ENCODE data around the gene SLAMF8.

Gene SLAMF8

GRCh38 chr1:159877695-159878444 lies 51.2 kb downstream of the SLAMF8 start:
- Histone ChIP-seq H3K4me3 (ENCODE audit: low read length) (no peak overlapping the region), H3K36me3 (ENCODE audit: control insufficient read depth, low read length) (no peaks in the 10 kb centered on the region), H3K9me2 (replicated peaks; ENCODE audit: control insufficient read depth, low read length) (no peaks in the 10 kb centered on the region), H3K79me2 (ENCODE audit: control insufficient read depth, low read length) (no peaks in the 10 kb centered on the region), H3K27me3 (ENCODE audit: control insufficient read depth, low read length) (no peaks in the 10 kb centered on the region), H4K20me1 (ENCODE audit: control insufficient read depth, insufficient read depth, low read depth, low read length) (no peaks in the 10 kb centered on the region), H3K9me3 (ENCODE audit: control insufficient read depth, insufficient read depth, low read length) (no peaks in the 10 kb centered on the region), H3K4me2 (ENCODE audit: low read length) (no peak overlapping the region), H3F3A (ENCODE audit: control insufficient read depth, insufficient read depth) (no peaks in the 10 kb centered on the region), H3K4me1 (ENCODE audit: control insufficient read depth, low read length) (no peaks in the 10 kb centered on the region), H3K27ac (ENCODE audit: low read depth, low read length) (no peak overlapping the region)
- TF ChIP-seq CTCF (IDR thresholded peaks at IDR 0.05; ENCODE audit: low read depth, low read length, poor library complexity, severe bottlenecking) (no peak), EZH2phosphoT487 (IDR thresholded peaks at IDR 0.05; ENCODE audit: borderline replicate concordance, low read length) (no peak)

GRCh38 chr1:159879136-159879535 lies 52.5 kb downstream of the SLAMF8 start:
- H4K20me1 ChIP-seq (ENCODE audit: control insufficient read depth, insufficient read depth, low read depth, low read length) = no peaks in the 10 kb centered on the region
- no peaks in the 10 kb centered on the region for H3K9me3 ChIP-seq (ENCODE audit: control insufficient read depth, insufficient read depth, low read length)
- TF ChIP-seq EZH2phosphoT487 (IDR thresholded peaks at IDR 0.05; ENCODE audit: borderline replicate concordance, low read length) = no peak
- TF ChIP-seq CTCF (IDR thresholded peaks at IDR 0.05; ENCODE audit: low read depth, low read length, poor library complexity, severe bottlenecking) = no peak
- H3K79me2 ChIP-seq (ENCODE audit: control insufficient read depth, low read length) = no peaks in the 10 kb centered on the region
- no peaks in the 10 kb centered on the region for H3K9me2 ChIP-seq (replicated peaks; ENCODE audit: control insufficient read depth, low read length)
- no peak overlapping the region for H3K27ac ChIP-seq (ENCODE audit: low read depth, low read length)
- H3F3A ChIP-seq (ENCODE audit: control insufficient read depth, insufficient read depth) = no peaks in the 10 kb centered on the region
- H3K36me3 ChIP-seq (ENCODE audit: control insufficient read depth, low read length) = no peaks in the 10 kb centered on the region
- H3K27me3 ChIP-seq (ENCODE audit: control insufficient read depth, low read length) = no peaks in the 10 kb centered on the region
- H3K4me1 ChIP-seq (ENCODE audit: control insufficient read depth, low read length) = no peaks in the 10 kb centered on the region
- no peak overlapping the region for H3K4me2 ChIP-seq (ENCODE audit: low read length)
- no peak overlapping the region for H3K4me3 ChIP-seq (ENCODE audit: low read length)

- no peak overlapping the region for H3K4me3 ChIP-seq (ENCODE audit: low read length)
- no peaks in the 10 kb centered on the region for H3K4me1 ChIP-seq (ENCODE audit: control insufficient read depth, low read length)
- H3K9me3 ChIP-seq (ENCODE audit: control insufficient read depth, insufficient read depth, low read length) = no peaks in the 10 kb centered on the region
- no peaks in the 10 kb centered on the region for H3K36me3 ChIP-seq (ENCODE audit: control insufficient read depth, low read length)
- no peak overlapping the region for H3K4me2 ChIP-seq (ENCODE audit: low read length)
- no peaks in the 10 kb centered on the region for H4K20me1 ChIP-seq (ENCODE audit: control insufficient read depth, insufficient read depth, low read depth, low read length)
- no peaks in the 10 kb centered on the region for H3K27me3 ChIP-seq (ENCODE audit: control insufficient read depth, low read length)
- TF ChIP-seq EZH2phosphoT487 (IDR thresholded peaks at IDR 0.05; ENCODE audit: borderline replicate concordance, low read length) (no peak), CTCF (IDR thresholded peaks at IDR 0.05; ENCODE audit: low read depth, low read length, poor library complexity, severe bottlenecking) (no peak)
- H3K9me2 ChIP-seq (replicated peaks; ENCODE audit: control insufficient read depth, low read length) = no peaks in the 10 kb centered on the region
- no peaks in the 10 kb centered on the region for H3K79me2 ChIP-seq (ENCODE audit: control insufficient read depth, low read length)
- H3F3A ChIP-seq (ENCODE audit: control insufficient read depth, insufficient read depth) = no peaks in the 10 kb centered on the region
- H3K27ac ChIP-seq (ENCODE audit: low read depth, low read length) = no peak overlapping the region
Measured at GRCh38 chr1:159879977-159880376, 53.3 kb downstream of the SLAMF8 start.
